MM.1S (cell line): ENCODE measurements around the gene RANBP1.

Experiments
- DNase-seq: peaks from one replicate; pipeline ENCODE4 v3.0.0-alpha.2; 2015
- H2AFZ ChIP-seq: fragments of 300-600 bp; sonication (generic); 2 replicates; pipeline ENCODE4 v1.6.0; 2016; ENCODE audit warnings: antibody characterized with exemption, low read length
- H3F3A ChIP-seq: fragments of 300-600 bp; sonication (generic); 2 replicates; pipeline ENCODE4 v1.6.1; 2016; ENCODE audit warnings: mild to moderate bottlenecking, antibody characterized with exemption, low read length, moderate library complexity, mixed read lengths; ENCODE audit not compliant: insufficient read depth
- H3K27ac ChIP-seq: fragments of 300-600 bp; sonication (generic); 2 replicates; pipeline ENCODE4 v1.5.1; 2016; ENCODE audit warnings: mild to moderate bottlenecking, low read length
- H3K27me3 ChIP-seq: fragments of 300-600 bp; sonication (generic); replicated peaks from 2 replicates; pipeline ENCODE4 v1.6.0; 2016; ENCODE audit warnings: low read length; ENCODE audit not compliant: insufficient read depth
- H3K36me3 ChIP-seq: fragments of 300-600 bp; sonication (generic); replicated peaks from 2 replicates; pipeline ENCODE4 v1.6.1; 2016; ENCODE audit warnings: mild to moderate bottlenecking, low read length, mixed read lengths; ENCODE audit not compliant: insufficient read depth
- H3K4me1 ChIP-seq: fragments of 300-600 bp; sonication (generic); 2 replicates; pipeline ENCODE4 v1.6.1; 2016; ENCODE audit warnings: low read length, mixed read lengths
- H3K4me2 ChIP-seq: fragments of 300-600 bp; sonication (generic); 2 replicates; pipeline ENCODE4 v1.6.0; 2016; ENCODE audit warnings: low read depth, low read length
- H3K4me3 ChIP-seq: fragments of 300-600 bp; sonication (generic); 2 replicates; pipeline ENCODE4 v1.5.1; 2016; ENCODE audit warnings: low read length, mixed read lengths
- H3K79me2 ChIP-seq: fragments of 300-600 bp; sonication (generic); 2 replicates; pipeline ENCODE4 v1.6.1; 2016; ENCODE audit warnings: mixed run types, low read length, mixed read lengths
- H3K9ac ChIP-seq: fragments of 300-600 bp; sonication (generic); 2 replicates; pipeline ENCODE4 v1.6.1; 2016; ENCODE audit warnings: low read length, mixed read lengths
- H3K9me2 ChIP-seq: fragments of 300-600 bp; sonication (generic); replicated peaks from 2 replicates; pipeline ENCODE4 v1.6.1; 2016; ENCODE audit warnings: mild to moderate bottlenecking, low read length, mixed read lengths; ENCODE audit not compliant: insufficient read depth
- H3K9me3 ChIP-seq: fragments of 300-600 bp; sonication (generic); replicated peaks from 2 replicates; pipeline ENCODE4 v1.6.1; 2016; ENCODE audit warnings: mild to moderate bottlenecking, low read length, mixed read lengths; ENCODE audit not compliant: insufficient read depth
- H4K20me1 ChIP-seq: fragments of 300-600 bp; sonication (generic); 2 replicates; pipeline ENCODE4 v1.6.1; 2016; ENCODE audit warnings: mild to moderate bottlenecking, low read length, moderate library complexity, mixed read lengths; ENCODE audit not compliant: insufficient read depth
- CTCF ChIP-seq: fragments of 300-600 bp; sonication (generic); IDR thresholded peaks from 2 replicates; pipeline ENCODE4 v1.5.1; 2016; ENCODE audit warnings: antibody characterized with exemption, low read length, mixed read lengths
- EZH2 ChIP-seq: fragments of 300-600 bp; sonication (generic); optimal IDR thresholded peaks from 2 replicates; pipeline ENCODE3; 2017; ENCODE audit warnings: low read depth, mild to moderate bottlenecking, antibody characterized with exemption, low read length, mixed read lengths
- EZH2phosphoT487 ChIP-seq: fragments of 300-600 bp; sonication (generic); IDR thresholded peaks from 2 replicates; pipeline ENCODE4 v1.6.1; 2018; ENCODE audit warnings: antibody characterized with exemption, low read length

RANBP1 gene

GRCh38 chr22:20165913-20166312 is 50.0 kb downstream of the RANBP1 start:
- Histone ChIP-seq H2AFZ (no peak overlapping the region), H3K36me3 (no peaks in the 10 kb centered on the region), H3K27ac (no peak overlapping the region), H3K4me1 (no peaks in the 10 kb centered on the region), H3K9ac (no peak overlapping the region), H3K9me3 (no peaks in the 10 kb centered on the region), H3K4me2 (no peak overlapping the region), H3F3A (no peaks in the 10 kb centered on the region), H3K79me2 (no peaks in the 10 kb centered on the region), H3K27me3 (peaks cover 69% of the 10 kb centered on the region), H3K4me3 (no peak overlapping the region), H4K20me1 (no peaks in the 10 kb centered on the region), H3K9me2 (no peaks in the 10 kb centered on the region)
- no peak for DNase-seq
- TF ChIP-seq EZH2phosphoT487 (no peak), EZH2 (no peak), CTCF (no peak)

DNA sequence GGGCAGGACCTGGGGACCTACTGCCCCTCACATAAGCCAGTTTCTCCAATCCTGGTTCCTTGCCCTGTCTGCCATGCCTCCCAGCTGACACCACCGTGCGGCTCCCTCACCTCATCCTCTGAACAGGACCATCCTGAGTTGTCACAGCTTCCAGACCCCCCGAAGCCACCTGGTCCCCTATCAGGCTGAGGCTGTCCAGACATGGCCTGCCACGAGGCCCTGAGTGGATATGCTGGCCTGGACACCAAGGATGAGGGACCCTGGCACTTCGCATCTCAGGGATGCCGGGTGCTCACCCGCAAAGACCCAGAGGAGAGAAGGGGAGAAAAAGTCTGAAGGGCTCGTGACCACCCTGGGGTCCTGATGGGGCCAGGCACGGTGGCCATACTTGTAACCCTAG is 50.8 kb downstream of the RANBP1 start:
- no peaks in the 10 kb centered on the region for H3F3A ChIP-seq
- no peak overlapping the region for H3K4me3 ChIP-seq
- no peaks in the 10 kb centered on the region for H3K9me3 ChIP-seq
- H4K20me1 ChIP-seq: no peaks in the 10 kb centered on the region
- DNase-seq: no peak
- H3K27me3 ChIP-seq: peaks cover 69% of the 10 kb centered on the region
- no peaks in the 10 kb centered on the region for H3K4me1 ChIP-seq
- TF ChIP-seq EZH2phosphoT487: no peak
- no peak for TF ChIP-seq CTCF
- no peak for TF ChIP-seq EZH2
- no peaks in the 10 kb centered on the region for H3K79me2 ChIP-seq
- no peak overlapping the region for H2AFZ ChIP-seq
- H3K9ac ChIP-seq: no peak overlapping the region
- no peaks in the 10 kb centered on the region for H3K36me3 ChIP-seq
- H3K27ac ChIP-seq: no peak overlapping the region
- H3K4me2 ChIP-seq: no peak overlapping the region
- no peaks in the 10 kb centered on the region for H3K9me2 ChIP-seq

DNA sequence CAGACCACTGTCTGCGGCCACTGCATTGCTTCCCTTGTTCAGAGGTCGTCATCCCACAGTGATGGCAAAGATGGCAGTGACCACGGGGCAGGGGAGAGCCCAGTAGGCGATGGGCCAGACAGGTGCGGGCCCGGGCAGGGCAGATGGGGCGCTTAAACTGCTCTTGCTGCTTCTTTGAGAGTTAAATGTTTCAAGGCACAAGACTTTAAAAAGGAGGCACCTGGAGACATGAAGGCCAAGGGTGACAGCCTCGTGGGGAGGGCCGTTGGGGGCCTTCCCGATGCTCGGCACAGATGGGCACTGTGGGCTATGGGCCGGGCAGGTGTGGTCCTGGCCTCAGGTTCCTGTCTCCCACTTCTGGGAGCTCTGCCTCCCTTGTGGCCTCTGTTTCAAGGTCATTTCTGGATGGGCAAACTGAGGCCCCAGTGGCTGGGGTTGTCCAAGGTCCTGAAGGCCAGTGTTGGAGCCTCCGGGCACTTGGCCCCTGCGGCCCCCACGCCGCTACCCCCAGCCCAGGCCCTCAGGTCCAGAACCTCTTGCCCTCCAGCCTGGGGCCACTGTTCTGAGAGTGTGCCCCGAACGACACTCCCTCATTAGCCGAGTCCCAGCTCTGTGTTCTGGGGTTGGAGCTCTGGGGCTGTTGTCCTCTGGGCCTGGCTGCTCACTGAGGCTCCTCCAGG is 51.9 kb downstream of the RANBP1 start:
- H3K9ac ChIP-seq: no peak overlapping the region

More for the DNA sequence above, 51.9 kb downstream of the RANBP1 start:
- H3K79me2 ChIP-seq: no peaks in the 10 kb centered on the region
- TF ChIP-seq EZH2phosphoT487 (no peak), EZH2 (no peak), CTCF (no peak)
- no peak overlapping the region for H3K4me2 ChIP-seq
- no peaks in the 10 kb centered on the region for H3K9me2 ChIP-seq
- H3K36me3 ChIP-seq: no peaks in the 10 kb centered on the region
- no peaks in the 10 kb centered on the region for H4K20me1 ChIP-seq
- no peak for DNase-seq
- no peak overlapping the region for H3K4me3 ChIP-seq
- no peaks in the 10 kb centered on the region for H3F3A ChIP-seq
- H2AFZ ChIP-seq: no peak overlapping the region
- H3K27me3 ChIP-seq: peaks cover 78% of the 10 kb centered on the region
- H3K9me3 ChIP-seq: no peaks in the 10 kb centered on the region
- H3K4me1 ChIP-seq: no peaks in the 10 kb centered on the region
- no peak overlapping the region for H3K27ac ChIP-seq
